ENCODE measurements around the gene PITPNC1.

Gene PITPNC1

GRCh38 chr17:67585077-67585602 is 208.1 kb downstream of the PITPNC1 start:
- Histone ChIP-seq H3K9ac (ENCODE audit: insufficient read length, low read depth) (no peak overlapping the region), H3K27me3 (ENCODE audit: insufficient read depth, insufficient read length) (no peaks in the 10 kb centered on the region)

GRCh38 chr17:67588326-67588725 is 211.2 kb downstream of the PITPNC1 start:
- peaks cover 11% of the 10 kb centered on the region for H3K9me3 ChIP-seq (ENCODE audit: insufficient read depth, low read length)

More at GRCh38 chr17:67585077-67585602, 208.1 kb downstream of the PITPNC1 start:
- Histone ChIP-seq H3K36me3 (ENCODE audit: insufficient read depth, insufficient read length, low read length) (no peaks in the 10 kb centered on the region), H3K4me3 (ENCODE audit: insufficient read length, low read depth) (no peak overlapping the region), H3K9me3 (ENCODE audit: insufficient read depth, low read length) (no peaks in the 10 kb centered on the region), H3K4me1 (ENCODE audit: insufficient read depth, insufficient read length) (no peaks in the 10 kb centered on the region)
- TF ChIP-seq YY1 (IDR thresholded peaks at IDR 0.05; ENCODE audit: insufficient read depth, insufficient read length): no peak
- TF ChIP-seq ZNF274 (IDR thresholded peaks at IDR 0.05; ENCODE audit: low read depth, low read length): no peak
- TF ChIP-seq SUZ12 (IDR thresholded peaks at IDR 0.05; ENCODE audit: extremely low read depth, insufficient read depth, insufficient read length): no peak
- no peak for DNase-seq (ENCODE audit: low read depth, low spot score)

GRCh38 chr17:67594115-67594880 is 217.2 kb downstream of the PITPNC1 start:
- Histone ChIP-seq H3K36me3 (ENCODE audit: insufficient read depth, insufficient read length, low read length) (no peaks in the 10 kb centered on the region), H3K27me3 (ENCODE audit: insufficient read depth, insufficient read length) (no peaks in the 10 kb centered on the region), H3K9ac (ENCODE audit: insufficient read length, low read depth) (no peak overlapping the region), H3K4me3 (ENCODE audit: insufficient read length, low read depth) (no peak overlapping the region), H3K4me1 (ENCODE audit: insufficient read depth, insufficient read length) (no peaks in the 10 kb centered on the region), H3K9me3 (ENCODE audit: insufficient read depth, low read length) (peaks cover 11% of the 10 kb centered on the region)
- DNase-seq (ENCODE audit: low read depth, low spot score): no peak
- TF ChIP-seq SUZ12 (IDR thresholded peaks at IDR 0.05; ENCODE audit: extremely low read depth, insufficient read depth, insufficient read length): no peak
- no peak for TF ChIP-seq YY1 (IDR thresholded peaks at IDR 0.05; ENCODE audit: insufficient read depth, insufficient read length)

More at GRCh38 chr17:67588326-67588725, 211.2 kb downstream of the PITPNC1 start:
- Histone ChIP-seq H3K4me1 (ENCODE audit: insufficient read depth, insufficient read length) (no peaks in the 10 kb centered on the region), H3K36me3 (ENCODE audit: insufficient read depth, insufficient read length, low read length) (no peaks in the 10 kb centered on the region), H3K27me3 (ENCODE audit: insufficient read depth, insufficient read length) (no peaks in the 10 kb centered on the region), H3K4me3 (ENCODE audit: insufficient read length, low read depth) (no peak overlapping the region), H3K9ac (ENCODE audit: insufficient read length, low read depth) (no peak overlapping the region)
- TF ChIP-seq SUZ12 (IDR thresholded peaks at IDR 0.05; ENCODE audit: extremely low read depth, insufficient read depth, insufficient read length) (no peak), ZNF274 (IDR thresholded peaks at IDR 0.05; ENCODE audit: low read depth, low read length) (no peak), YY1 (IDR thresholded peaks at IDR 0.05; ENCODE audit: insufficient read depth, insufficient read length) (no peak)
- DNase-seq (ENCODE audit: low read depth, low spot score): no peak

GRCh38 chr17:67600408-67600807 is 223.3 kb downstream of the PITPNC1 start:
- no peak for DNase-seq (ENCODE audit: low read depth, low spot score)
- no peak overlapping the region for H3K4me3 ChIP-seq (ENCODE audit: insufficient read length, low read depth)
- H3K36me3 ChIP-seq (ENCODE audit: insufficient read depth, insufficient read length, low read length): no peaks in the 10 kb centered on the region
- no peaks in the 10 kb centered on the region for H3K4me1 ChIP-seq (ENCODE audit: insufficient read depth, insufficient read length)
- TF ChIP-seq YY1 (IDR thresholded peaks at IDR 0.05; ENCODE audit: insufficient read depth, insufficient read length) (no peak), ZNF274 (IDR thresholded peaks at IDR 0.05; ENCODE audit: low read depth, low read length) (no peak), SUZ12 (IDR thresholded peaks at IDR 0.05; ENCODE audit: extremely low read depth, insufficient read depth, insufficient read length) (no peak)
- no peaks in the 10 kb centered on the region for H3K9me3 ChIP-seq (ENCODE audit: insufficient read depth, low read length)
- H3K27me3 ChIP-seq (ENCODE audit: insufficient read depth, insufficient read length): no peaks in the 10 kb centered on the region
- no peak overlapping the region for H3K9ac ChIP-seq (ENCODE audit: insufficient read length, low read depth)

GRCh38 chr17:67601897-67602296 is 224.8 kb downstream of the PITPNC1 start:
- H3K4me1 ChIP-seq (ENCODE audit: insufficient read depth, insufficient read length): no peaks in the 10 kb centered on the region
- no peaks in the 10 kb centered on the region for H3K36me3 ChIP-seq (ENCODE audit: insufficient read depth, insufficient read length, low read length)
- no peak overlapping the region for H3K9ac ChIP-seq (ENCODE audit: insufficient read length, low read depth)
- no peaks in the 10 kb centered on the region for H3K9me3 ChIP-seq (ENCODE audit: insufficient read depth, low read length)
- H3K27me3 ChIP-seq (ENCODE audit: insufficient read depth, insufficient read length): no peaks in the 10 kb centered on the region
- DNase-seq (ENCODE audit: low read depth, low spot score): no peak
- TF ChIP-seq SUZ12 (IDR thresholded peaks at IDR 0.05; ENCODE audit: extremely low read depth, insufficient read depth, insufficient read length) (no peak), ZNF274 (IDR thresholded peaks at IDR 0.05; ENCODE audit: low read depth, low read length) (no peak), YY1 (IDR thresholded peaks at IDR 0.05; ENCODE audit: insufficient read depth, insufficient read length) (no peak)
- H3K4me3 ChIP-seq (ENCODE audit: insufficient read length, low read depth): no peak overlapping the region

GRCh38 chr17:67602444-67602843 is 225.4 kb downstream of the PITPNC1 start:
- no peaks in the 10 kb centered on the region for H3K36me3 ChIP-seq (ENCODE audit: insufficient read depth, insufficient read length, low read length)
- no peak for DNase-seq (ENCODE audit: low read depth, low spot score)
- H3K9ac ChIP-seq (ENCODE audit: insufficient read length, low read depth): no peak overlapping the region
- no peaks in the 10 kb centered on the region for H3K9me3 ChIP-seq (ENCODE audit: insufficient read depth, low read length)
- no peaks in the 10 kb centered on the region for H3K27me3 ChIP-seq (ENCODE audit: insufficient read depth, insufficient read length)
- TF ChIP-seq YY1 (IDR thresholded peaks at IDR 0.05; ENCODE audit: insufficient read depth, insufficient read length): no peak
- TF ChIP-seq SUZ12 (IDR thresholded peaks at IDR 0.05; ENCODE audit: extremely low read depth, insufficient read depth, insufficient read length): no peak
- TF ChIP-seq ZNF274 (IDR thresholded peaks at IDR 0.05; ENCODE audit: low read depth, low read length): no peak
- H3K4me3 ChIP-seq (ENCODE audit: insufficient read length, low read depth): no peak overlapping the region
- H3K4me1 ChIP-seq (ENCODE audit: insufficient read depth, insufficient read length): no peaks in the 10 kb centered on the region

GRCh38 chr17:67602974-67603373 is 225.9 kb downstream of the PITPNC1 start:
- DNase-seq (ENCODE audit: low read depth, low spot score): peak; percentile 39
- Histone ChIP-seq H3K9ac (ENCODE audit: insufficient read length, low read depth) (no peak overlapping the region), H3K36me3 (ENCODE audit: insufficient read depth, insufficient read length, low read length) (no peaks in the 10 kb centered on the region), H3K4me1 (ENCODE audit: insufficient read depth, insufficient read length) (no peaks in the 10 kb centered on the region), H3K9me3 (ENCODE audit: insufficient read depth, low read length) (no peaks in the 10 kb centered on the region), H3K4me3 (ENCODE audit: insufficient read length, low read depth) (no peak overlapping the region), H3K27me3 (ENCODE audit: insufficient read depth, insufficient read length) (no peaks in the 10 kb centered on the region)
- TF ChIP-seq ZNF274 (IDR thresholded peaks at IDR 0.05; ENCODE audit: low read depth, low read length): no peak
- no peak for TF ChIP-seq YY1 (IDR thresholded peaks at IDR 0.05; ENCODE audit: insufficient read depth, insufficient read length)
- TF ChIP-seq SUZ12 (IDR thresholded peaks at IDR 0.05; ENCODE audit: extremely low read depth, insufficient read depth, insufficient read length): no peak
